Neutrophil (primary cell): ENCODE data around the gene FAM171A2.

Experiments
- H3K27ac ChIP-seq: fragments of 200-600 bp; sonication (generic); 2 replicates; pipeline ENCODE4 v1.5.1; 2016; ENCODE audit warnings: mild to moderate bottlenecking, moderate library complexity
- H3K27me3 ChIP-seq: fragments of 200-600 bp; sonication (generic); 2 replicates; pipeline ENCODE4 v1.6.0; 2016; ENCODE audit warnings: mild to moderate bottlenecking
- H3K36me3 ChIP-seq: fragments of 200-600 bp; sonication (generic); 2 replicates; pipeline ENCODE4 v1.5.1; 2017
- H3K4me1 ChIP-seq, 2 experiments: fragments of 200-600 bp in 1 of 2; sonication (generic) in 1 of 2; 1 replicate in 1 of 2; 2 replicates in 1 of 2; pipeline versions ENCODE4 v1.5.1 to v1.6.1; 2013 to 2016; ENCODE audit warnings: low read depth in 1 of 2, low read length in 1 of 2, mild to moderate bottlenecking in 1 of 2, moderate library complexity in 1 of 2; ENCODE audit not compliant: control insufficient read depth in 1 of 2, insufficient read depth in 1 of 2
- H3K4me3 ChIP-seq, 2 experiments: fragments of 200-600 bp in 1 of 2; sonication (generic) in 1 of 2; 1 replicate in 1 of 2; 2 replicates in 1 of 2; pipeline ENCODE4 v1.5.1; 2013 to 2016; ENCODE audit warnings: low read depth in 1 of 2, low read length in 1 of 2, mild to moderate bottlenecking in 1 of 2, moderate library complexity in 1 of 2
- H3K9me3 ChIP-seq: fragments of 200-600 bp; sonication (generic); 2 replicates; pipeline ENCODE4 v1.5.1; 2016
- CTCF ChIP-seq: fragments of 200-600 bp; sonication (generic); IDR thresholded peaks from 2 replicates; pipeline ENCODE4 v1.5.1; 2016; ENCODE audit warnings: antibody characterized with exemption

FAM171A2 gene

GRCh38 chr17:44360826-44361225 is 2.8 kb downstream of the FAM171A2 start:
- H3K27me3 ChIP-seq = peaks cover 80% of the 10 kb centered on the region
- peaks cover 6 to 14% of the 10 kb centered on the region in 2 experiments for H3K4me1 ChIP-seq
- H3K27ac ChIP-seq = no peak overlapping the region
- no peaks in the 10 kb centered on the region for H3K36me3 ChIP-seq
- no peaks in the 10 kb centered on the region for H3K9me3 ChIP-seq
- H3K4me3 ChIP-seq = no peak overlapping the region
- no peak for TF ChIP-seq CTCF

DNA sequence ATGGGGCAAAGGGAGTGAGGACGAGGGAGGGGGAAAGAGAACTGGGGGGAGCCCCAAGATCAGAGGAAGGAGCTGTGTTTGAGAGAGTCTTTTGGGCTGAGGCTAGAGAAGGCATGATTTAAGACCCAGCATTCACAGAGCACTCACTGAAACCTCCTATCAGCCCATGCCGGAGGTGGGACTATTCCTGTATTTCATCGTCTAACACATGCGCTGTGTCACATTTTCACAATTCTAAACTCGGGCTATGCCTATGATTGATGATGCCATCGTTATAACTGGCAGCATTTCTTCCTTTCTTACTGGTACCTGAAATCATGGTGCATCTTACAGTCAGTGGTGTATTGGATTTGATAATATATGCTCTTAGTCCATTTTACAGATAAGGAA is 3.5 kb downstream of the FAM171A2 start:
- H3K36me3 ChIP-seq = no peaks in the 10 kb centered on the region
- H3K4me3 ChIP-seq = no peak overlapping the region
- no peaks in the 10 kb centered on the region for H3K9me3 ChIP-seq
- peaks cover 80% of the 10 kb centered on the region for H3K27me3 ChIP-seq
- H3K27ac ChIP-seq = no peak overlapping the region
- peaks cover 6 to 14% of the 10 kb centered on the region in 2 experiments for H3K4me1 ChIP-seq
- TF ChIP-seq CTCF = no peak

- H3K9me3 ChIP-seq = no peaks in the 10 kb centered on the region
- no peak overlapping the region for H3K4me3 ChIP-seq
- TF ChIP-seq CTCF = no peak
- H3K4me1 ChIP-seq = peaks cover 9 to 14% of the 10 kb centered on the region in 2 experiments
- no peak overlapping the region for H3K27ac ChIP-seq
- H3K36me3 ChIP-seq = no peaks in the 10 kb centered on the region
- H3K27me3 ChIP-seq = peaks cover 80% of the 10 kb centered on the region
These were observed 4.1 kb downstream of the FAM171A2 start for GRCh38 chr17:44359458-44360143.

DNA sequence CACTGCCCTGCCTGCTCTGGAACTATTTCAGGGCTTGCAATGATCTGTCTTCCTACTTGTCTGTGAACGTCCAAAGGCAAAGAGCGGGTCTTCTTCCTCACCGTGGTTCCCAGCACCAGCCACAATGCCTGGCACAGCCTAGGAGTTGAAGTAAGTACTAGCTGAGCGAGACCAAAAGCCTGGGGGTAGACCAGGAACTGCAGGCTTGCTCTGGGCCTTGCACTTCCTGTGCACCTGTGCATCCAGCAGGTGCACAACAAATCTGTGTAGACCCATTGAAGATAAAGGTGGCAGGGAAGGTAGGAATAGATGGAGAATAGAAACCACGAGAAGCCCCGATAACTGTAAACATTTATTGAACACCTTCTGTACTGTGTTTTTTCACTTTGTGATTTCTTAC is 4.6 kb downstream of the FAM171A2 start:
- TF ChIP-seq CTCF = no peak
- no peaks in the 10 kb centered on the region for H3K9me3 ChIP-seq
- H3K4me3 ChIP-seq = no peak overlapping the region
- peaks cover 76% of the 10 kb centered on the region for H3K27me3 ChIP-seq
- H3K4me1 ChIP-seq = peaks cover 12 to 14% of the 10 kb centered on the region in 2 experiments
- H3K27ac ChIP-seq = no peak overlapping the region
- H3K36me3 ChIP-seq = no peaks in the 10 kb centered on the region

DNA sequence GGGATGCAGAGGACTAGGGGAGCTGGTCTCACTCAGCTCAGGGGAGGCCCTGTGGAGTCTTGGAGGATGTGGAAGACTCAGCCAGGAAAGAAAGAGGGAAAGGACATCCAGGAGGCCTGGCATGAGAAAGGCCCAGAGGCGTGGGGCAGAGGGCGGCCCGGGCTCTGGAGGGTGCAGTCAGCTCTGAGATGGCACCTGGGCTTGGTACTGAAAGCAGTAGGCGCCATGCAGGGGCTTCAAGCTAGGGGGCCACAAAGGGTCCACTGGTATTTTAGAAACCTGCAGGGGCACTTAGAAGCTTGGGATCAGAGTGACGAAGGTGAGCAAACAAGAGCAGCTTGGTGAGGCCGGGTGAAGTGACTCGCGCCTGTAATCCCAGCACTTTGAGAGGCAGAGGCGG is 5.6 kb downstream of the FAM171A2 start:
- Histone ChIP-seq H3K27me3 (peaks cover 71% of the 10 kb centered on the region), H3K4me3 (no peak overlapping the region), H3K27ac (no peak overlapping the region), H3K36me3 (peaks cover 4% of the 10 kb centered on the region), H3K9me3 (no peaks in the 10 kb centered on the region), H3K4me1 (peaks cover 13 to 14% of the 10 kb centered on the region in 2 experiments)
- no peak for TF ChIP-seq CTCF
